Stimulated activated CD8-positive, alpha-beta memory T cell treated with anti-CD3 and anti-CD28 coated beads, Interleukin-7, amount 100 ng/mL, for 4 hours (primary cell): Measurements from ENCODE around the gene CCDC88C.

ENCODE experiments used
- DNase-seq, 2 donors: peaks; one replicate each; pipeline ENCODE4 v3.0.0-alpha.2; 2020; ENCODE audit warnings: low read depth in 2 of 2

The CCDC88C gene

DNA sequence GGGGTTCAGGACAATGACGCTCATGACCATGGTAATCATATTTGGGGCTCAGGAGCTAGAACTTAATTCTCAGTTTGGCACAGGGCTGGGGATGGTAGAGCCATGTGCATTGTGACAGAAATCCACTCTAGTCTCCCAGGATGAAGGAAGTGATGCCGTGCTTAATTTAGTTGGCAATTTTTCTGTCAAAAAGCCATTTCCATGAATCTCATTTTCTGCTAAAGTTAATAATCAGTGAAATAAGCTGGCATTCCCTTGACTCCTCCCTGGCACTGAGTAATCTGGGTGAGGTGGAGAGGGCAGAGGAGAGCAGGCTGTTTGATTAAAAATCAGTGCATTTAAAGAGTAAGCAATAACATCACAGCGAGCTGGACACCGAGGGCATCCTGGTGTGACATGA is 128.2 kb downstream of the CCDC88C start:
- no peak for DNase-seq

DNA sequence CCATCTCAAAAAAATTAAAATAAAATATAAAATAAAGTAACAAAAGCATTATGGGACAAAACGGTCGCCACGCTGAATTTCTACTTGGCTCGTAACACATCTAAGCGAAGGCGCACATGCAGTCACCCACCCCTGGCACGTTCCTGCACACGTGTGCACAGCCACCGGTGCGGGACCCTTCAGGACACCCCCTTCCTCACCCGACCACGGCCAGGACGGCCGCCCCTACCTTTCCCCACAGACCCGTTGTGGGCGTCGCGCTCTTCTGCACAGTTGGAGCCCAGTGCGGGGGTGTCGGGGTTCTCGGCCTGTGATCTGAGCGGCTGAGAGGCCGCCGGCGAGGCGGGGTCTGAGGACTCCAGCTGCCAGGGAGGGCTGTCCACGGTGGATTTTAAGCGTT is 128.7 kb downstream of the CCDC88C start:
- no peak for DNase-seq

DNA sequence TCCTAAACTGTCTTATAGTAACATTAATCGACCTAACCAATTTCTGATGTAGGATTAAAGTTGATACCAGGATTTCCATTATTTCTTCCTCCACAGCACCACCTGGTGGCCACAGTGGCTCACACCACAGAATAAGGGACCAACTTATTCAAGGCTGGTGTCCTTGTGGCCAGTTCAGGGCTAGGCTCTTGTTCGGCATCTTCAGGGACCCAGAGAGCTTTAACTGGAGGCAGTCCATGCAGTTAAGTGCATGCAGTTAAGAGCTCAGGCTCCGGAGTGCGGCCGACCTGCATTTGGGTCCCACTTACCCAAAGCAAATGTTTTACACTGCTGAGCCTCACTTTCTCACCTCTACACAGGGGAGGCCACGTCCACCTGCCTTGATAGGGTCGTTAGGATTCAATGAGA is 131.1 kb downstream of the CCDC88C start:
- DNase-seq: peak; percentile 56 to 70

DNA sequence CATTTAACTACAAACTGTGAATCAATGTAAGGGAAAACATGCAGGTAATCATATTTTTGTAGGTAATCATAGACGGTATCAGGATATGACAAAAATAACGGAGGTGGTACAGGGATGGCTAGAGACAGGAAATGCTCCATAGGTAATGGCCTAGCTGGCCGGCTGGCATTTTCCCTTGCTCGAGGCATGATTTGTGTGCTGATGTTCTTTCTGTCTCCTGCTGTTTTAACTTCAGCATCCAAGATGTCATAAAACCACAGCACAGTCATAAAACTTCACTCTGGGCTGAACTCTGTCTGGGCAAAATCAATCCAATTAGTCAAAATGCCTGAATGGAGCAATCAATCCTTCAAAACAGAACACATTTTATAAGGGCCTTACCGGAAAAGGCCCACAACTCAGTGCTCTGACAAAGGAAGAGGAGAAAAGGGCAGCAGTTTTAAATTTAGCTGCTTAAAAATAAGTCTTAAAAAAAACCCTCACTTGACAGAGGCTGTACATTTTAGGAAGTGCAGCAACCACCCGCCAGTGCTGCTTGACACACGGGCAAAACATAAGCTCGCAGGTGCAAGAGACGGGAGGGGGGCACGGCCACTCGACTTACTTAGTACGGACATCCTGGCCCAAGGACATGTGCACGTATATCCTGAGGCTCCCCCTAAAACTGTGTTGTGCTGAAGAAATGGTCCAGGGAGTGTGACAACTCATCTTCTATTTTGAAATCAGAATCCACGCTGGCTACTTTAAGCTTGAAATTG is 132.7 kb downstream of the CCDC88C start:
- DNase-seq: no peak

DNA sequence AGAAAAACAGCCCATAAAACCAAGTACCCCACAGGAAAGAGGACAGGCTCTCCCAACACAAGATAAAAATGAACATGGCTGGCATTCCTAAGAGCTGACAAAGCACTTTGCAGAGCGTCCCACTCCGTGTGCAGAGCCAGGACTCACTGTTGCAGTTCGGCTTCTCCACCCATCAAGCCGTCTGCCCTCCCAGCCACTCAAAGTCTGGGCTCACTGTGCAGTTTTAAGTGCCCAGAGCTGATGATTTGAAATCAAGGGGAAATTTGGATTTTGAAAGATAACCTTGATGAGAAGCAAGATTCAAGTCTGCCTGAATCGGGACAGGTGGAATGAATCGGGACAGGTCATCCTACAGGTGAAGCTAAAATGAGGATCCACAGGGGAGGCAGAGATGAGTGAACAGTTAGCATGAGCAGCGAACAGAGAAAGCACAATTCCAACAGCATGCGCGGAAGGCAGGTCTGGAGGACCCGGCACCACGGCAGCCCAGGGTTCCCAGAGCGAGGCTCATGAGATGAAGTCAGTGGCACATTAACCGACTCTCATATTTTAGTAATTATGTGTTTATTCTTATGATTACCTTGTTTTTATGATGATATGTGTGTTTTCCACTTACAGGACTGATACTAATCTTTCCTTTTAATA is 133.4 kb downstream of the CCDC88C start:
- no peak for DNase-seq

DNA sequence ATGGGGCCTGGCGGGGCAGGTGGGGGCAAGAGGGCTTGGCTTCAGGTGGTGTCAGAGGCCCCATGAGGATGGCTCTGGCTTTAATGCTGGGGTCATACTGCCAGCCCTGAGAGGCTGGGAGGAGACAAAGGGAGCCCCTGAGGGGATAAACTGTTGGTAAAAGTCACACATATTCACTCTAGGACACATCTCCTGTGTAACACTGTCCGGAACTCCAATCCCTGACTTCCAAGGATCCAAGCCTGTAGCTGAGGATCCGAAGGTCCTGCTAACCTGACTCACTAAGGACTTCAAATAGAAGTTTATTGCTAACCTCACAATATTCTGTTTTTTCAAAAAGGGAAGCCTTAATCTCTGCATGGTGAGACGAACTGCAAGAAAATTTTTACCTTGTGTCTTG is 134.0 kb downstream of the CCDC88C start:
- DNase-seq: no peak

DNA sequence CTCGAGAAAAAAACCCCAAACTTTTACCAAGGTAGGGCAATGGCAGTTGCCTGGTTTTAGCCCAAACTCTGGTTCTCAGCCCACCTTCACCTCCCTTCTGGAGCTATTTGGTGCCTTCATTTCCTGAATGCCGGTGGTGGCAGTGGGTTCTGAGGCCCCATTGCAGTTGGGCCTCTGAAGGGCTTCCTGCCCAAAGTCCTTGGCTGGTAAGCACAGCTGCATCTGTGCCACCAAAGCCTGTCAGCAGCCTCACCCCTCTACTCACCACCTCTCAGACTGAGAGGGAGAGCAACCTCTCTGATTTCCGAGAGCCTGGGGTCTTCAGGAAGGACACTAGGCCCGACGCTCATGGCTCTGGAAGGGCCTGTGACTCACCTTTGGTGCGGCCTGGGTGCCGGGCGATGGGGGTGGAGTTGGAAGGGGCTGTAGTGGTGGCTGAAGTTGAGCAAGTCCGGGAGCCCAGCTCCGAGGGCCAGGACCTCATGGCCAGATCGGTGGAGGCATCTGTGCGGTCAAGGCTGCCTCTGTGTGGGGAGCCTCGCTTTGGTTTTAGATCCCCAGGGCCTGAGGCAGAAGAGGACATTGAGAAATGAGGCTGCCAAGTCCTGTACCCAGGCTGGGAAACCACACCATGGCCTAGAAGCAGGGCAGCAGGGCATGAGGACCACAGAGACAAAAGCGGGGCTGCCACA is 134.5 kb downstream of the CCDC88C start:
- DNase-seq: no peak

DNA sequence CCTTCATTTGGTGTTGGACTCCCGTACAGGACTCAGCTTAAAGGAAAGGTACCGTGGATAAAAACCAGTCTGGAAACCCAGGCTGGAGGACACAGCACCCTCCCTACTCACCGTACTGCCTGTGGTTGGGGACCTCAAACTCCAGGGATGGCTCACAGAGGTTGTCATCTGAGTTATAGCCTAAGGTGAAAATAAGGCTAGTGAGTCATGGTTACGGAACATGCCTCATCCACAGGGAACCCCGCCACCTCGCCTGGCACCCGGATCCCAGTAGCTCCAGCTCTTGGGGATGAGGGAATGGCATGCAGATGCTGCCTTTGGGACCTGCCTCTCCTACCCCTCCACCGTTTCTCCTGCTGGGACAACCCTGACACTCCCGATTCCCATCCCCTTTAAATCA is 136.3 kb downstream of the CCDC88C start:
- no peak for DNase-seq

DNA sequence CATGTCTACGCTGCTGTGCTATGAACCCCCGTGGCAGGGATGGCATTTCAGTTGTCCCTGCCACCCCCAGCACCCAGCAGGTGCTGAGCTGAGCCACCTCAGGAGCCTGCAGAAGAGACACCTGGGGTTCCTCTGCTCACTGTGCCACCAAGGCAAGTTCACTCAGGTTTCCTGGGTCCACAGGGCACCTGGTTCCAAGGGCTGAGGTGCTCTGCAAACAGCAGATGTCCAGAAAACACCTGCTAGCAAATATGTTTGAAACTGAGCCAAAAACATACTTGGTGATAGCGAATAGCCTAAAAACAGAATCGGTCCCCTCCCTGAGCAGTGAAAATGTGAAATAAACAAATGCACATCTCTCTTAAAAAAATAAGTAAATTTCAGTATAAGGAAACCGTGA is 137.5 kb downstream of the CCDC88C start:
- DNase-seq: no peak

DNA sequence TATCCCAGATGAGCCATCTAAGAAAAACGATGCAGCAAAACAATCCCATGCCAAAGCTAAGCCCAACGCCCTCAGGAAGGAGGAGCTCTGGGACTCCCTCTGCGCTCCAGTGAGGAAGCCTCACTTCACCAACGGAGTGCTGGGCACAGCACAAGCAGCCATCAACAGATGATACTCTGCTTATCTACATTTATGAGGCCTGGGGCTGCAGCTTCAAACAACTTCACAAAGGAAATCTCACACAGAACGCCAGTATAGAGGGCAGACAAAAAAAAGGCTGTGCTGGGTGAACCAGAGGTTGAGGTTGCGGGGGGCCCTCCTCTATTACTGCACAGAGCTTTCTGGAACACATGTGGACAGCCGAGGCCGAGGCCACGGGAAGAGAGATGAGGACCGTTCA is 138.3 kb downstream of the CCDC88C start:
- DNase-seq: no peak

DNA sequence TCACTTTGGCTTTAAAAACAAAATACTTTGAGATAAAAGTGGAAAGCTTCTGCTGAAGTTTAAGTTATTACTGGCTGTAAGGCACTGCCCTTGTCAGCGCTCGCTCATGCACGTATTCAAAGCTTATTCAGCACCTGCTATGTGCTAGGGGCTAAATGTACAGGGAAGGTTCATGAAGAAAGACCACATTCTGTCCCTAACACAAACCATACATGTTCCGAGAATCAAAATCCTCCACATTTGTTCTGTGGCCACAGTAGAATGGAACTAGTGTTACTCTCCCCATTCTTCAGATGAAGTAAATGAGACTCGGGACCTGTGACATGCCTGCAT is 139.3 kb downstream of the CCDC88C start:
- DNase-seq: no peak

DNA sequence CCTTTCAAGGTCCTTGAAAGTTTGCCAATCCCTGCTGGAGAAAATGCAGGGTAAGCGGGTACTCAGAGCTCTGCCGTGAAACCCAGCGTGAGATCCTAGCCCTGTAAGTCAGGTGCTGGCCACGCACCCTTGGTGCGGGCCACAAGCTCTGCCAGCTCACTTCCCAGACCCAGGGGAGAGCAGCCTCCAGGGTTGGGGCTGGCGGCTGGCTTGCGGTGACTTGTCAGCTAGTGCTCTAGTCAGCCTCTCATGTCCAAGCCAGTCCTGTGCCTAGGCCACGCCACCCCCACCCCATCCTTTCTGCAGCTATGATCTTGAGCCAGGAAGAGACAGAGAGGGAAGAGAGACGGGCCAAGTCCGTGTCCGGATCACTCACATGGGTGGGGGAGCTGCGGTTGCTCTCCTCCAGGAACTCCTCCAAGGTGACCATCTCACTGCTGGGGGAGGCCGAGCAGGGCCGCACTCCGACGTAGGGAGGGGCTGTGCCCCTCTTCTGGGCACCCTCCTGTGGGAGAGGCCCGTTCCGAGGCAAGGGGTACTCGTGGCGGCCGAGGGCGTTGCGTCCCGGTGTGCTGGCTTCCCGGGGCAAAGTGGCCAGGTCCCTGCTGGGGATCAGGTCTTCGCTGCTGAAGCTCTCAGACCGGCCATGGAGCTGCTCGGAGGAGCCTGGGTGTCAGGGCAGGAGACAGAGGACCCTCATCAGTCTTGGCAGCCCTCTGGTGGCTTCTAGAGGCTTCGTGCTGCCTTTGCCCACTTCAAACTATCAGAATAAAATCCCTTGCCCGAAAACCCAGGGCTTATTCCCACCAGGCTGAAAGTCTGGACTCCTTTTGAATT is 139.9 kb downstream of the CCDC88C start:
- no peak for DNase-seq

DNA sequence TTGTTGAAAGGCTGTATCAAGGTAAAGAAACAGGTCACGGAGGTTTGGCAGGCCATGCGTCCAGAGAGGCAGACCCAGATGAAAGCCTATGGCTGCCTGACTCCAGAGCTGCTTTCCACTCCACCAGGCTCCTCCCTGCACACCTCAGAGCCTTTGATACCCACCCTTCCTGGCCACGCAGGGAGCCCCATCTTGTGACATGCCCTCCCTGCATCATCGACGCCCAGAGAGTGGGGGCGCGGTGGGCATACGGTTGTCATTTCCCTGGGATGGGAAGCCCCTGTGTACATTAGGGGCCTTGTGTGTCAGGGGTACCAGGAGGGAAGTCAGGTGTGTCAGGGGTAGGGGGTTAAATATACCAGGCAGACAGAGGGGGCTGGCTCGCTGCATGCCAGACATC is 142.8 kb downstream of the CCDC88C start:
- DNase-seq: no peak

DNA sequence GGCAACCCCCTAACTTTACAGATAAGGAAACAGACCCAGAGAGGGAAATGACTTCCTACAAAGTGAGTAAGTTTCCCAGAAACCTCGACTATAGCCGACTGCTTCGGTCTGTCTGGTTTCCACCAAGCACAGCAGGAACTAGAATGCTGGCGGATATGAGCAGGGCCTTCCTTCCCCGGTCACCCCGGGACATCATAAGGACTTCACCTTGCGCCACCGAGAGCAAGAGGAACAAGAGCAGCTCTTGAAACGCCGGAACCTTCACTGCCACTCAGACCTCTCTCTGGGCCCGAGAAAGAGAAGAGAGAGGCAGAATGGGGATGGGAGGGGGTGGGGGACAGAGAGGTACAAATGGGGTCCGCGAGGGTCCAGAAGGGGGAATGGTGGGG is 143.7 kb downstream of the CCDC88C start:
- DNase-seq: no peak

DNA sequence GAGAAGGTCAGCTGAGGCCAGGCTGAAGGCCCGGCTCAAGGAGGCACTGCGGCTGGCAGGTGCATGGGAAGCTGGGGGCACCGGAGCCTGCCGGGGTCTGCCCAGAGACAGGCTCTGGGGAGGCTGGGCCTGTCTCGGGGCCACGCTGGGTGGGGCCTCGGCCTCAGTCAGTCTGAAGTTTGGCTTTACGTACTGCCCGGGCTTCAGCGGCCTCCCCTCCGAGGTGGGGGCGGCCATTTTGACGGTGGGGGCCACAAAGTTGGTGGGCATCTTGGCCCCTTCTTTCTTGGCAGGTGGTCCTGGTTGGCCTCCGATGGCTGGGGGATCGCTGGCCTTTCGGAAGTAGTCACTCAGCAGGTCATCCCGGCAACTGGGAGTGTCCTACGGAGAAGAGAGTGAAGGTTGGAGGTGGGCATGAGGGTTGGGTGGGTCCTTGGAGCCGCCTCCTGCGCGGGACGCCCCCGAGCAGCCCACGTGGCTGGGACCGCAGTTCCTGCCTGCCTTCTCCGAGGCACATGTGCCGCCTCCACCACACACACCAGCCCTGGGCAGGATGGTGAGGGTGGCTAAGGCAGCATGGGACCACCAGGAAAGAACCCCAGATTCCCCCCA is 144.2 kb downstream of the CCDC88C start:
- DNase-seq: no peak

DNA sequence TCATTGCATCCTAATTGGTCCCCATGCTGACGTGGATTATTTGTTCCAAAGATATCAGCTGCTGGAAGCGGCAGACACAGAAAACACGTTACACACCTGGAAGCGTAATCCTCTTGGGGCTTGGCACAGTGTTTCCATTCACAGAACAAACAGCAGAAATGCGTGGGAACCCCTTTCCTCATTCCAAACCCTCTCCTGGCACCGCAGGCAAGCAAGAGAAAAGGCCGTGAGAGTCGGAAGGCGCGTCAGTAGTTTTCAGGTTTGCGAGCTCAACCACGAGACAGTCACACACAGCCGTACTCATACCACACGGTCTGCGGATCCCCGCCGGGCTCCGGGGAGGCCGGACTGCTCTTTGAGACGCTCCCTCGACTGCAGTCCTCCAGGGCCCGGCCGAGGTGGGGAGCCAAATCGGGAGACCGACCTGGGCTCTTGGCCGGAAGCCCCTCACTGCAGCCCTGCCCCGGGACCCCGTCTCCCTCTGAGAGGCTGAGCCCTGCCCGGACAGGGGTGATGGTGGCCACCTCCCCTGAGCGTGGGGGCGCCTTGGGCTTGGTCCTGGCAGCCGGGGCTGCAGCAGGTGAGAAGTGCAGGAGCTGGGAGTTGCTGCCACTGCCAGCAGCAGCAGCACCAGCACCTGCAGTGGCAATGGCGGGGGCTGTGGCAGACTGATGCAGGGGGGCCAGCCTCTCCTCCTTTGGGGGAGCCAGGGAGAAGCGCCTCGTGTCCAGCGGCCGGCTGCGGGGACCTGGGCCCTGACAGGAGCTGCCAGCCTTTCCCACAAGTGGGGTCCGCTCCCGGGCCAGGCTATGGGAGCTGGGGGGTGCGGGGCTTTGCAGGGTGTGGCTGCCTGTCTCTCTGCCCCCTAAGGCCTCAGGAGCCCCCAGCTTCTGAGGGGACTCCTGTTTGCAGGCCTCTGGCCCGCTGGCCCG is 145.0 kb downstream of the CCDC88C start:
- no peak for DNase-seq

DNA sequence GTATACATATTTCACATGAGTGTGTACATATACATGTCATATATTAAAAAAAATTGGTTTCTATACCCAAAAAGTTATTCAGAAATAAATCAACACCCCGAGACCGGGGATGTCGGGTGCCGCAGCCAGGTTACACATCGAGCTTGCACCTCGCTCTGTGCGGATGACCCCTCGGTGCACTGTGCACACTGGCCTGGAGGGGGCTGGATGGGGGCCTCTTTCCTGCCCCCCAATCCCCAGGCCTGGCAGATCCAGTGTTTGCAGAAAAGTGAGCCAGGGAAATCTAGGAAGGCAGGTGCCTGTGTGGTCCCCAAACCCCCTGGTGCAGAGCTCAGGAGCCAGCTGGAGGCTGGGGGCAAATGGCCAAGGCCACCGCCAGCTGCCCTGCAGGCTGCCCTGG is 146.0 kb downstream of the CCDC88C start:
- no peak for DNase-seq

DNA sequence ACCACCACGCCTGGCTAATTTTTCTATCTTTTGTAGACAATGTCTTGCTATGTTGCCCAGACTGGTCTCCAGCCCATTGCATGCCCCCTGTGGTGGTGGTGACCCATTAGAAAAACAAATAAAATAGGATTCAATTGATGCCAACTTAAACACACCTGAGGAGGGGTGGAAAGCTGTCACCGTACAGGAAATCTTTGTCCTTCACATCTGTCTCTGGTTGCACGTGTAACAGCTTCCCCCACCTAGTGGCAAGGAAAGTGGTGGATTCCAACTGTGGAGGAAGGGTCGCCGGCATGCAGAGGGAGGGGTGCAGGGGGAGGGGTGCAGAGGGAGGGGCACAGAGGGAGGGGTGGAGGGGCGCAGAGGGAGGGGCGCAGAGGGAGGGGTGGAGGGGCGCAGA is 147.0 kb downstream of the CCDC88C start:
- no peak for DNase-seq

DNA sequence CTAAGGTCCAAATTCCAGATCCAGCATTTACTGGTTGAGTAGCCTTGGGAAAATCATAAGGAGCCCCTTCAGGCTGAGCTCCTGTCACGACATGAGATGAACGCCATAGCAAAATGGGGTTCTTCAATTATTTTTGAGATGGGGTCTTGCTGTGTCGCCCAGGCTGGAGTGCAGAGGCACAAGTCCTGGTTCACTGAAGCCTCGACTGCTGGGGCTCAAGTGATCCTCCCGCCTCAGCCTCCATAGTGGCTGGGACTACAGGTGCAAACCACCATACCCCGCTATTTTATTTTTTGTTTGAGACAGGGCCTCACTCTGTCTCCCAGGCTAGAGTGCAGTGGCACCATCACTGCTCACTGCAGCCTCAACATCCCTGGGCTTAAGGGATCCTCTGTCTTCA is 147.4 kb downstream of the CCDC88C start:
- no peak for DNase-seq

DNA sequence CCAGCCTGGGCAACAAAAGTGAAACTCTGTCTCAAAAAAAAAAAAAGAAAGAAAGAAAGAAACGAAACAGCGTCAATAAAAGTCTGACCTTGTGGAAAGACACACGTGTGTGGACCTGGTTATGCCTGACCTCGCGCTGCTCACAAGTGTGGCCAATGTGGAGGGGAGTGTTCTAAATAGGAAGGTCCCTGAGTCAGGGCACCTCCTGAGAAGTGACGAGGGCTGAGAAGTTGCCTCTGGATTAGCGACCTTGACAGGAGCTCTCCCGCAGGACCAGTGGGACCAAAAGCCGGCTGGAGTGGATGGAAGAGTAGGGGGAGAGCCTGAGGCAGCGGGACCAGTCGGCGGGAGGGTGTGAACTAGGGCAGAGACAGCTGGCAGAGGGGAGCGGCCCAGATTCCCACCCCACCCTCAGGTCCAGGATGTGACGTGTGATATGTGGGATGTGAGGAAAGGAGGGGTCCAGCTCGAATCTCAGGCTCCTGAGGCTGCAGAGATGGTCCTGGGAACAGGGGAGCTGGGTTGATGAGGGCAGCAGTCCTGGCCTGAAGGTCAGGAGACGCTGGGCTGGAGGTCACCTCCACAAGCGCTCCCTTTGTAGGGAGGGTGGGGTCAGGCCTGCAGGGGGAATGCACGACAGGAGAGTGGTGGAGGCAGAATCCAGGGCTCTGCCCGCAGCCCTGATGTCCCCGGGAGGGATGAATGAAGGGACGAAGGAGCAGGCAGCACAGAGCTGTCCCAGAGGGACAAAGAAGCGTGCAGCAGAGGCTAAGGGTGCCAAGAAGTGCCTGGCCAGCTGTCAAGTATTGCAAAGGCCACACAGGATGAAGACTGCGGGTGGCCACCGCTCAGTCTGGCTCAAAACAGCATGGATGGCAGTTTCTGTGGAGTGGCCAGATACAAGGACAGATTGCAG is 148.3 kb downstream of the CCDC88C start:
- no peak for DNase-seq
